RWPE1 (cell line): ENCODE data around the gene CD44.

ENCODE experiments used
- CTCF ChIA-PET: fragments of 350-600 bp; sonication (Branson Sonifier 250); formaldehyde crosslinking; extraction: SDS; loops from one replicate; lab custom pipeline; 2021; lab: Yijun Ruan, JAX
- POLR2A ChIA-PET: fragments of 400-600 bp; formaldehyde crosslinking; extraction: SDS; loops from one replicate; lab custom pipeline; 2020; ENCODE audit warnings: antibody characterized with exemption; ENCODE audit not compliant: low non-redundant PET; lab: Yijun Ruan, JAX
- DNase-seq: peaks from one replicate; pipeline ENCODE4 v3.0.0; 2012; ENCODE audit warnings: low spot score
- H3K27ac ChIP-seq: fragments of 450-650 bp; 2 replicates; pipeline ENCODE4 v1.5.1; 2017
- TF ChIP-seq, protein P1 (sequence below): fragments of 450-650 bp; conservative IDR thresholded peaks from 2 replicates; pipeline ENCODE4 v1.5.1; 2017; ENCODE audit warnings: low read depth, mild to moderate bottlenecking

CD44 gene

GRCh38 chr11:35180317-35181233 is 41.6 kb downstream of the CD44 start:
- CTCF ChIA-PET, result interaction anchor here (1.2 to 1.6 kb wide), 2 partner anchors 11 to 19 kb away, joined by 3 read pairs; no protein-coding TSS in a partner anchor
- no peak overlapping the region for H3K27ac ChIP-seq
- TF ChIP-seq, protein P1, sequence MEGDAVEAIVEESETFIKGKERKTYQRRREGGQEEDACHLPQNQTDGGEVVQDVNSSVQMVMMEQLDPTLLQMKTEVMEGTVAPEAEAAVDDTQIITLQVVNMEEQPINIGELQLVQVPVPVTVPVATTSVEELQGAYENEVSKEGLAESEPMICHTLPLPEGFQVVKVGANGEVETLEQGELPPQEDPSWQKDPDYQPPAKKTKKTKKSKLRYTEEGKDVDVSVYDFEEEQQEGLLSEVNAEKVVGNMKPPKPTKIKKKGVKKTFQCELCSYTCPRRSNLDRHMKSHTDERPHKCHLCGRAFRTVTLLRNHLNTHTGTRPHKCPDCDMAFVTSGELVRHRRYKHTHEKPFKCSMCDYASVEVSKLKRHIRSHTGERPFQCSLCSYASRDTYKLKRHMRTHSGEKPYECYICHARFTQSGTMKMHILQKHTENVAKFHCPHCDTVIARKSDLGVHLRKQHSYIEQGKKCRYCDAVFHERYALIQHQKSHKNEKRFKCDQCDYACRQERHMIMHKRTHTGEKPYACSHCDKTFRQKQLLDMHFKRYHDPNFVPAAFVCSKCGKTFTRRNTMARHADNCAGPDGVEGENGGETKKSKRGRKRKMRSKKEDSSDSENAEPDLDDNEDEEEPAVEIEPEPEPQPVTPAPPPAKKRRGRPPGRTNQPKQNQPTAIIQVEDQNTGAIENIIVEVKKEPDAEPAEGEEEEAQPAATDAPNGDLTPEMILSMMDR, result no peak

DNA sequence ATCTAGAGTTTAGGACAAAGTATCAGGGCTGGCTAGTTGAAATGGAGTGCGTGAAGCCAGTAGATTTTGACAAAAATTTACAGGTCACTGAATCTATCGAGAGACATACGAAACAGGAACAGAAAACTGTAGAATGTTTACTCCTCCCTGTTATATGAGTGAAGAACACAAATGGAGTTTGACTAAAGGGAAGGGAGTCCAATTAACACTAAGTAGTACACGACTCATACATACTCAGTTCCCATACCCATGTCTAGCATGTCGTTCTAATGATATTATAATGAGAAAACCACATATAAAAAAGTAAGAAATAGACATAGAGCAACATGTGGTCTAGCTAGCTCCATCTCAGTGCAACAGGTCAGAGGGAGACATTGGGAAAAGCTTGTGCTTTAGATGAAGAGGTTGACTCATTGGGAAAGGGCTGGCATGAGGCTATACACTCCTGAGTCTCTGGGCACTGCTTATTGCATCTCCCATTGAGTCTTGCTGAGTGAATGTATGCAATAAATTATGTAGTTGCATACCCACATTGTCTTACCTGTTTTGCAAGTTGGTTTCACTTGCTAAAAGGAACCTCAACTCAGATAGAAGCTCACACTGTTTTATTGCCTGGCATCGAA is 43.5 kb downstream of the CD44 start:
- CTCF ChIA-PET, result interaction anchor here (0.6 to 0.7 kb wide), 2 partner anchors 64 to 192 kb away, joined by 3 to 4 read pairs; no protein-coding TSS in a partner anchor
- no peak overlapping the region for H3K27ac ChIP-seq

More at GRCh38 chr11:35180317-35181233, 41.6 kb downstream of the CD44 start:
- POLR2A ChIA-PET, result no interaction called here
- DNase-seq, result no peak

DNA sequence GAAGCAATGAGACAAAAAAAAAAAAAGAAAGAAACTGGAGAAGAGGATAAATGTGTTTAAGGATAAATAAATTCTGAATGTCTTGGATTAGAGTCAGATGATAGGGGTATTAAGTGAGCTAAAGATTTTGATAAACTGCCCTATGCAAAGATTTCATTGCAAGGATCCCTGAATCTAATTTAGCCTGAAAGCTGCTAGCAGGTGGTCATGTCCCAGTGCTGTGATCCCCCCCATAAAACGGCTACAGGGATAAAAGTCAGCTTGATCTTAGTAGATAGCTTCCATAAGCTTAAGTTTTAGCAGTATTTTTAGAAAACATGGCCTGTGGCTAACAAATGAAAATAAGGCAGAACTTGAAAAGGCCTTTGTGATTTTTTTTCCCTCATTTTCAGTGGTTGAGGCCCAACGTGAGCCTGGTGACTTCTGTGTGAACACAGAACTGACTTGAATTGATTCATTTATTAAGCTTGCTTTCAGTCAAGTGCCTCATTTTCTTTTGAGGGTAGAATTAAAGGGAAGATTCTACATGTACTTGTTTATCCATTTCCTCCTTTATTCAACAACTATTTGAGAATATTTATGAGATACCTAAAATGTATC is 44.5 kb downstream of the CD44 start:
- no peak overlapping the region for H3K27ac ChIP-seq
- no peak for DNase-seq
- ChIA-PET POLR2A (no interaction called here), CTCF (interaction anchor here (0.6 kb wide), 1 partner anchor 193 kb away, joined by 4 read pairs; no protein-coding TSS in a partner anchor)
- TF ChIP-seq, protein P1, result no peak

More for the DNA sequence above, 43.5 kb downstream of the CD44 start:
- no peak for DNase-seq
- TF ChIP-seq, protein P1, result no peak
- POLR2A ChIA-PET, result no interaction called here

DNA sequence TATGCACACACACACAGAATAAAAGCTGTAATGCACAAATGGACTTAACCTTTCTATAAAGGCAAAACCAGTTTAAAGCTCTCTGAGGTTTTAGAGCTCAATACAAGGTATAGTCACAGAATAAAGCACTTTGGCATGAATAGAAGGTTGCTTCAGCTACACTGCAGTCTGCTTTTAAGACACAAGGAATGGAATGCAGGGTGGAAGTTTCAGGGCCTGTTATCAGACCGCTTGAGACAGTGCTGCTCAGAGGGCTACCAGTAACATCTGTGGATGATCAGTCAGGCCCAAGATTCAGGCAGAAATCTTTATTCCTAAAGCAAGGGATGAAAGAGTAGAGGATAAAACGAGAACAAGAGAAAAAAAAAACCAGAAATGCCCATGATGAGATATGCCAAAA is 46.7 kb downstream of the CD44 start:
- POLR2A ChIA-PET, result no interaction called here
- no peak overlapping the region for H3K27ac ChIP-seq

GRCh38 chr11:35187996-35188395 is 49.0 kb downstream of the CD44 start:
- ChIA-PET POLR2A (no interaction called here), CTCF (interaction anchor here (0.7 kb wide), 1 partner anchor 202 kb away, joined by 3 read pairs; no protein-coding TSS in a partner anchor)
- TF ChIP-seq, protein P1, result no peak
- no peak overlapping the region for H3K27ac ChIP-seq
- no peak for DNase-seq

More for the DNA sequence above, 46.7 kb downstream of the CD44 start:
- no peak for DNase-seq
- TF ChIP-seq, protein P1, result no peak
- CTCF ChIA-PET, result no interaction called here
